ENCODE results near the gene MYOCD.

DNA sequence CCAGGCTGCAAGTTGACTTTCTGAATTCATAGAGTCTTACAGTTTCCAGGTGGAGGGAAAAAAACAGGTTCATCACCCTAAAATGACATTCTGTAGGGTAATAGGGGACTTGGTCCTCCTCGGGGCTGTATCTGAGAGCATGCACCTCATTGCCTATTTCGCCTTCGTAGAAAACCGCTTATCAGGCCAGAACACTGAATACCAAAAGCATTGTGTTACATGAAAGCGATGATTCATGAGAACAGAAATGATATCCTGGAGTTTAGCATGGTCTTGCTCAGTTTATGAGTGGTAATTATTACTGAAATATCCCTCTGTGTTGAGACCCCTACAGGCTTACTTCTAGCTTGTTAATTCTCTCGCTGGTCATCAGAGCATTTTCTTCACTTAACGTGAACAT lies 62.2 kb downstream of the MYOCD start:
- TF ChIP-seq, protein P1, sequence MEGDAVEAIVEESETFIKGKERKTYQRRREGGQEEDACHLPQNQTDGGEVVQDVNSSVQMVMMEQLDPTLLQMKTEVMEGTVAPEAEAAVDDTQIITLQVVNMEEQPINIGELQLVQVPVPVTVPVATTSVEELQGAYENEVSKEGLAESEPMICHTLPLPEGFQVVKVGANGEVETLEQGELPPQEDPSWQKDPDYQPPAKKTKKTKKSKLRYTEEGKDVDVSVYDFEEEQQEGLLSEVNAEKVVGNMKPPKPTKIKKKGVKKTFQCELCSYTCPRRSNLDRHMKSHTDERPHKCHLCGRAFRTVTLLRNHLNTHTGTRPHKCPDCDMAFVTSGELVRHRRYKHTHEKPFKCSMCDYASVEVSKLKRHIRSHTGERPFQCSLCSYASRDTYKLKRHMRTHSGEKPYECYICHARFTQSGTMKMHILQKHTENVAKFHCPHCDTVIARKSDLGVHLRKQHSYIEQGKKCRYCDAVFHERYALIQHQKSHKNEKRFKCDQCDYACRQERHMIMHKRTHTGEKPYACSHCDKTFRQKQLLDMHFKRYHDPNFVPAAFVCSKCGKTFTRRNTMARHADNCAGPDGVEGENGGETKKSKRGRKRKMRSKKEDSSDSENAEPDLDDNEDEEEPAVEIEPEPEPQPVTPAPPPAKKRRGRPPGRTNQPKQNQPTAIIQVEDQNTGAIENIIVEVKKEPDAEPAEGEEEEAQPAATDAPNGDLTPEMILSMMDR (IDR thresholded peaks at IDR 0.05), result no peak
- TF ChIP-seq POLR2A (IDR thresholded peaks at IDR 0.05; ENCODE audit: low read length), result no peak
- TF ChIP-seq E2F6 (IDR thresholded peaks at IDR 0.05; ENCODE audit: borderline replicate concordance, low read depth), result no peak
- TF ChIP-seq CBX2 (IDR thresholded peaks at IDR 0.05; ENCODE audit: borderline replicate concordance, low read depth), result no peak
- TF ChIP-seq SMC3 (IDR thresholded peaks at IDR 0.05), result no peak
- TF ChIP-seq NPAS2 (CRISPR knock-in tag; IDR thresholded peaks at IDR 0.05; ENCODE audit: borderline replicate concordance), result no peak
- no peak for TF ChIP-seq HDAC2 (IDR thresholded peaks at IDR 0.05)
- TF ChIP-seq JUN (IDR thresholded peaks at IDR 0.05), result no peak
- TF ChIP-seq RNF2 (IDR thresholded peaks at IDR 0.05; ENCODE audit: borderline replicate concordance, low read depth), result no peak

All from A549 (cell line).